OCI-LY1 (cell line): ENCODE data around the gene ANKS6.

ENCODE experiments used
- H2AFZ ChIP-seq: fragments of 200-600 bp; sonication (generic), shearing (Covaris generic); 2 replicates; pipeline ENCODE4 v1.6.0; 2014; ENCODE audit warnings: antibody characterized with exemption, mild to moderate bottlenecking, low read length
- H3F3A ChIP-seq: fragments of 200-600 bp; sonication (generic), shearing (Covaris generic); 2 replicates; pipeline ENCODE4 v1.6.0; 2014; ENCODE audit warnings: mild to moderate bottlenecking, antibody characterized with exemption, low read length, moderate library complexity; ENCODE audit not compliant: insufficient read depth
- H3K27ac ChIP-seq: fragments of 200-600 bp; sonication (generic); 2 replicates; pipeline ENCODE4 v1.5.1; 2014; ENCODE audit warnings: low read length, mixed run types, mild to moderate bottlenecking, low read depth; ENCODE audit not compliant: poor library complexity, severe bottlenecking
- H3K27me3 ChIP-seq: fragments of 200-600 bp; sonication (generic); 2 replicates; pipeline ENCODE4 v1.6.0; 2014; ENCODE audit warnings: antibody characterized with exemption, mild to moderate bottlenecking, low read length, moderate library complexity; ENCODE audit not compliant: insufficient read depth
- H3K36me3 ChIP-seq: fragments of 200-600 bp; sonication (generic); 2 replicates; pipeline ENCODE4 v1.6.1; 2014; ENCODE audit warnings: mild to moderate bottlenecking, antibody characterized with exemption, low read length, moderate library complexity, mixed read lengths; ENCODE audit not compliant: insufficient read depth
- H3K4me1 ChIP-seq: fragments of 200-600 bp; sonication (generic); 2 replicates; pipeline ENCODE4 v1.5.1; 2014; ENCODE audit warnings: mild to moderate bottlenecking, low read length, moderate library complexity; ENCODE audit not compliant: insufficient read depth, severe bottlenecking
- H3K4me2 ChIP-seq: fragments of 200-600 bp; sonication (generic), shearing (Covaris generic); 2 replicates; pipeline ENCODE4 v1.6.1; 2014; ENCODE audit warnings: low read length
- H3K4me3 ChIP-seq: fragments of 200-600 bp; sonication (generic); 2 replicates; pipeline ENCODE4 v1.5.1; 2014; ENCODE audit warnings: low read length, low read depth, mild to moderate bottlenecking, mixed read lengths; ENCODE audit not compliant: poor library complexity, severe bottlenecking
- H3K79me2 ChIP-seq: fragments of 200-600 bp; shearing (Covaris generic); 2 replicates; pipeline ENCODE4 v1.6.1; 2016; ENCODE audit warnings: mixed run types, low read length, mixed read lengths; ENCODE audit not compliant: insufficient read depth
- H3K9ac ChIP-seq: fragments of 200-600 bp; sonication (generic), shearing (Covaris generic); 2 replicates; pipeline ENCODE4 v1.6.1; 2014; ENCODE audit warnings: mild to moderate bottlenecking, low read length, mixed read lengths
- H3K9me2 ChIP-seq: fragments of 200-600 bp; sonication (generic), shearing (Covaris generic); 2 replicates; pipeline ENCODE4 v1.6.1; 2014; ENCODE audit warnings: low read depth, mild to moderate bottlenecking, low read length, mixed read lengths
- H3K9me3 ChIP-seq: fragments of 200-600 bp; shearing (Covaris generic); 2 replicates; pipeline ENCODE4 v1.6.1; 2014; ENCODE audit warnings: low read length, mixed read lengths
- H4K20me1 ChIP-seq: fragments of 200-600 bp; sonication (generic), shearing (Covaris generic); 2 replicates; pipeline ENCODE4 v1.6.0; 2016; ENCODE audit warnings: mild to moderate bottlenecking, low read length; ENCODE audit not compliant: insufficient read depth
- EZH2 ChIP-seq: fragments of 200-600 bp; sonication (generic), shearing (Covaris generic); IDR thresholded peaks from 2 replicates; pipeline ENCODE4 v1.8.0; 2017; ENCODE audit warnings: borderline replicate concordance, mixed run types, mild to moderate bottlenecking, antibody characterized with exemption, low read length, moderate library complexity, mixed read lengths
- TF ChIP-seq, protein P1 (sequence below): fragments of 200-600 bp; sonication (generic), shearing (Covaris generic); IDR thresholded peaks from 2 replicates; pipeline ENCODE4 v1.5.1; 2017; ENCODE audit warnings: mild to moderate bottlenecking, antibody characterized with exemption, low read length, moderate library complexity, mixed read lengths

The ANKS6 gene

GRCh38 chr9:98730871-98731270, 65.5 kb downstream of the ANKS6 start:
- H3F3A ChIP-seq: no peaks in the 10 kb centered on the region
- H3K36me3 ChIP-seq: 0 out of 2 replicates have a peak, but pooled peaks cover 8% of the 10 kb centered on the region
- no peaks in the 10 kb centered on the region for H4K20me1 ChIP-seq
- no peaks in the 10 kb centered on the region for H3K9me3 ChIP-seq
- H3K27ac ChIP-seq: no peak overlapping the region
- H3K4me3 ChIP-seq: no peak overlapping the region
- H3K4me1 ChIP-seq: peaks cover 11% of the 10 kb centered on the region
- H3K9me2 ChIP-seq: no peaks in the 10 kb centered on the region
- H3K9ac ChIP-seq: no peak overlapping the region
- TF ChIP-seq EZH2: no peak
- TF ChIP-seq, protein P1, sequence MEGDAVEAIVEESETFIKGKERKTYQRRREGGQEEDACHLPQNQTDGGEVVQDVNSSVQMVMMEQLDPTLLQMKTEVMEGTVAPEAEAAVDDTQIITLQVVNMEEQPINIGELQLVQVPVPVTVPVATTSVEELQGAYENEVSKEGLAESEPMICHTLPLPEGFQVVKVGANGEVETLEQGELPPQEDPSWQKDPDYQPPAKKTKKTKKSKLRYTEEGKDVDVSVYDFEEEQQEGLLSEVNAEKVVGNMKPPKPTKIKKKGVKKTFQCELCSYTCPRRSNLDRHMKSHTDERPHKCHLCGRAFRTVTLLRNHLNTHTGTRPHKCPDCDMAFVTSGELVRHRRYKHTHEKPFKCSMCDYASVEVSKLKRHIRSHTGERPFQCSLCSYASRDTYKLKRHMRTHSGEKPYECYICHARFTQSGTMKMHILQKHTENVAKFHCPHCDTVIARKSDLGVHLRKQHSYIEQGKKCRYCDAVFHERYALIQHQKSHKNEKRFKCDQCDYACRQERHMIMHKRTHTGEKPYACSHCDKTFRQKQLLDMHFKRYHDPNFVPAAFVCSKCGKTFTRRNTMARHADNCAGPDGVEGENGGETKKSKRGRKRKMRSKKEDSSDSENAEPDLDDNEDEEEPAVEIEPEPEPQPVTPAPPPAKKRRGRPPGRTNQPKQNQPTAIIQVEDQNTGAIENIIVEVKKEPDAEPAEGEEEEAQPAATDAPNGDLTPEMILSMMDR: no peak
- no peaks in the 10 kb centered on the region for H3K79me2 ChIP-seq
- no peaks in the 10 kb centered on the region for H3K27me3 ChIP-seq
- H3K4me2 ChIP-seq: no peak overlapping the region
- no peak overlapping the region for H2AFZ ChIP-seq

- Histone ChIP-seq H3K9me3 (no peaks in the 10 kb centered on the region), H3K27me3 (no peaks in the 10 kb centered on the region), H2AFZ (no peak overlapping the region), H3F3A (no peaks in the 10 kb centered on the region), H3K4me2 (no peak overlapping the region), H4K20me1 (no peaks in the 10 kb centered on the region), H3K4me3 (no peak overlapping the region), H3K4me1 (peaks cover 11% of the 10 kb centered on the region), H3K9ac (no peak overlapping the region), H3K36me3 (no peaks in the 10 kb centered on the region), H3K79me2 (no peaks in the 10 kb centered on the region), H3K9me2 (no peaks in the 10 kb centered on the region), H3K27ac (no peak overlapping the region)
- TF ChIP-seq, protein P1: no peak
- no peak for TF ChIP-seq EZH2
Observed at GRCh38 chr9:98728500-98728899, 67.9 kb downstream of the ANKS6 start.

- no peak overlapping the region for H3K4me2 ChIP-seq
- no peak overlapping the region for H3K9ac ChIP-seq
- peaks cover 11% of the 10 kb centered on the region for H3K4me1 ChIP-seq
- H3K27ac ChIP-seq: no peak overlapping the region
- no peaks in the 10 kb centered on the region for H3K79me2 ChIP-seq
- no peaks in the 10 kb centered on the region for H4K20me1 ChIP-seq
- no peaks in the 10 kb centered on the region for H3K9me2 ChIP-seq
- TF ChIP-seq, protein P1: no peak
- TF ChIP-seq EZH2: no peak
- no peaks in the 10 kb centered on the region; the same call in 1 of the 2 replicates for H3K27me3 ChIP-seq
- H3F3A ChIP-seq: no peaks in the 10 kb centered on the region
- no peaks in the 10 kb centered on the region for H3K36me3 ChIP-seq
- no peaks in the 10 kb centered on the region for H3K9me3 ChIP-seq
- no peak overlapping the region for H3K4me3 ChIP-seq
- H2AFZ ChIP-seq: no peak overlapping the region
Observed at GRCh38 chr9:98727428-98727827, 68.9 kb downstream of the ANKS6 start.
